Naive thymus-derived CD4-positive, alpha-beta T cell (primary cell): ENCODE data around the gene COL1A1. TPM values are rescaled to one million over a fixed set of nuclear protein-coding genes. Genes with fewer than 3 reads are reported as not detected.

ENCODE experiments used
- ATAC-seq: fragments of 150-1000 bp; cut with Tn5 transposase; 2 replicates; pipeline ENCODE4 v1.10.0; 2021; ENCODE audit warnings: mild to moderate bottlenecking, moderate library complexity
- CTCF ChIA-PET: fragments of 350-600 bp; sonication (Branson Sonifier 250); formaldehyde crosslinking; loops from one replicate; lab custom pipeline; 2021; ENCODE audit warnings: antibody characterized with exemption; lab: Charles Lee
- POLR2A ChIA-PET: fragments of 350-600 bp; sonication (Branson Sonifier 250); formaldehyde crosslinking; loops from one replicate; lab custom pipeline; 2021; ENCODE audit warnings: antibody characterized with exemption, inconsistent platforms; lab: Charles Lee
- DNase-seq, 9 donors: peaks; one replicate each; pipeline versions ENCODE4 v3.0.0 to v3.0.0-alpha.2; 2020 to 2022; ENCODE audit warnings: mixed read lengths in 1 of 9
- H3K27ac ChIP-seq: one replicate; pipeline ENCODE4 v1.7.0; 2013; ENCODE audit warnings: mild to moderate bottlenecking, low read depth, low read length, moderate library complexity
- H3K27me3 ChIP-seq, 2 donors: one replicate each; pipeline ENCODE4 v1.7.0; 2013; ENCODE audit warnings: low read length in 2 of 2, mild to moderate bottlenecking in 2 of 2, moderate library complexity in 2 of 2; ENCODE audit not compliant: control insufficient read depth in 2 of 2, insufficient read depth in 2 of 2
- H3K36me3 ChIP-seq, 3 experiments: 1 replicate in 2 of 3; 2 replicates in 1 of 3; pipeline ENCODE4 v1.7.0; 2013; ENCODE audit warnings: low read length in 3 of 3, mild to moderate bottlenecking in 3 of 3, moderate library complexity in 1 of 3; ENCODE audit not compliant: insufficient read depth in 3 of 3, control insufficient read depth in 2 of 3
- H3K4me1 ChIP-seq, 2 donors: one replicate each; pipeline ENCODE4 v1.7.0; 2013; ENCODE audit warnings: low read length in 2 of 2, mild to moderate bottlenecking in 2 of 2, moderate library complexity in 1 of 2; ENCODE audit not compliant: control insufficient read depth in 2 of 2, insufficient read depth in 2 of 2
- H3K4me3 ChIP-seq: 2 replicates; pipeline ENCODE4 v1.7.0; 2013; ENCODE audit warnings: mild to moderate bottlenecking, low read length
- H3K9me3 ChIP-seq, 3 experiments: 1 replicate in 2 of 3; 2 replicates in 1 of 3; pipeline ENCODE4 v1.7.0; 2013; ENCODE audit warnings: low read length in 3 of 3; ENCODE audit not compliant: control insufficient read depth in 2 of 3
- H3K27ac Mint-ChIP-seq, 9 donors: one replicate each; pipeline ENCODE4 v1.8.0; 2020 to 2022; ENCODE audit warnings: mixed read lengths in 9 of 9, mild to moderate bottlenecking in 8 of 9, moderate library complexity in 5 of 9, inconsistent platforms in 2 of 9
- H3K27me3 Mint-ChIP-seq, 5 donors: one replicate each; pipeline ENCODE4 v1.8.0; 2021 to 2022; ENCODE audit warnings: mixed read lengths in 5 of 5, mild to moderate bottlenecking in 1 of 5
- H3K36me3 Mint-ChIP-seq, 5 donors: one replicate each; pipeline ENCODE4 v1.8.0; 2020 to 2022; ENCODE audit warnings: mixed read lengths in 5 of 5, mild to moderate bottlenecking in 3 of 5, inconsistent platforms in 1 of 5
- H3K4me1 Mint-ChIP-seq, 7 donors: one replicate each; pipeline ENCODE4 v1.8.0; 2020 to 2022; ENCODE audit warnings: mixed read lengths in 7 of 7, mild to moderate bottlenecking in 3 of 7, inconsistent platforms in 1 of 7
- H3K4me3 Mint-ChIP-seq, 10 donors: one replicate each; pipeline ENCODE4 v1.8.0; 2020 to 2022; ENCODE audit warnings: mild to moderate bottlenecking in 10 of 10, mixed read lengths in 10 of 10, moderate library complexity in 6 of 10, inconsistent platforms in 2 of 10
- H3K9me3 Mint-ChIP-seq, 11 donors: one replicate each; pipeline ENCODE4 v1.8.0; 2020 to 2022; ENCODE audit warnings: mixed read lengths in 11 of 11, mild to moderate bottlenecking in 4 of 11, inconsistent platforms in 1 of 11, moderate library complexity in 1 of 11
- intact Hi-C, 2 donors: fragments of 100-400 bp; cut with micrococcal nuclease; formaldehyde crosslinking; loops; one replicate each; pipeline ENCODE4 v1.15.1; 2023
- polyA plus RNA-seq, 2 donors: library from polyadenylated mRNA; unstranded; fragments of 300-500 nt; fragmentation: Illumina TruSeq; gene quantifications; one replicate each; pipeline ENCODE4 v1.2.3, GENCODE V29; 2021
- total RNA-seq, 6 experiments: library from RNA in 5 of 6; stranded (reverse) in 5 of 6; gene quantifications; 1 replicate in 5 of 6; 2 replicates in 1 of 6; pipeline ENCODE4 v1.2.3 and lab custom pipeline; 2021 to 2026

Gene COL1A1
- total and polyA plus RNA-seq, 7 experiments from 2014 or later, result 0.36 to 12.6 (median 1.2) TPM; not detected in 2

DNA sequence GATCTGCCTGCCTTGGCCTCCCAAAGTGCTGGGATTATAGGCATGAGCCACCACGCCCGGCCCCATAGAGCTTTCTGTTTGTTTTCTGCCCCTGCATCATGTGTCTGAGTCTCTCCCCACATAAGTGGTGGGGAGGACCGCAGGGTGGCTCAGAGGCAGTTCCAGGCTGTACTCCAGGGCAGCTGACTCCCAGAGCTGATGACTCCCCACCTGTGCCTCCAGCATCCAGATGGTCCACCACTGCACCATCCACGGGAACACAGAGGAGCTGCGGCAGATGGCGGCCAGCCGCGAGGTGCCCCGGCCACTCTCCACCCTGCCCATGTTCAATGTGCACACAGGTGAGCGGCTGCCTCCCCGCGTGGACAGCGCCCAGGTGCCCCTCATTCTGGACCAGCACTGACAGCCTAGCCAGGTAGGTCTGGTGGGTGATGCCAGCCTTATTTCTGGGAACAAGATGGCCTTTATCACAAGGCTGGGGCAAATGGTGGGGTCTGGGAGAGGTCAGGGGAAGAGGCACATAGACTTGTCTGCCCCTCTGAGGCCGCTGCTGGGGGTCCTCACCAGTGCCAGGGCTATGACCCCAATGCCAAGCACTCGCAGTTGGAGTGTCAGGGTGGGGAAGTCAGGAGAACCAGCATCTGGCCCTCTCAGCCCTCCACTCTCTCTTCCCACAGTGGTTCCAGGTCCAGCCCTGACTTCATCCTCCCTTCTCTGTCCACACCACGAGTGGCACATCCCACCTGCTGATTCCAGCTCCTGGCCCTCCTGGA, 26.2 kb downstream of the COL1A1 start:
- Mint-ChIP-seq H3K36me3 (no peaks in the 10 kb centered on the region), H3K4me1 (peaks cover 7 to 20% (median 15%) of the 10 kb centered on the region in 7 donors), H3K27me3 (no peaks in the 10 kb centered on the region), H3K27ac (no peak overlapping the region), H3K4me3 (no peak overlapping the region), H3K9me3 (peaks cover 0 to 1% (median 0%) of the 10 kb centered on the region in 11 donors)
- intact Hi-C loops, result no loop called here
- no peak for ATAC-seq
- H3K4me1 ChIP-seq, result peaks cover 0 to 4% of the 10 kb centered on the region in 2 donors
- ChIA-PET CTCF (interaction anchor here (0.9 to 2.0 kb wide), 2 partner anchors 10 to 16 kb away, joined by 3 to 7 read pairs; partner anchors contain the start of gene SGCA), POLR2A (no interaction called here)
- no peaks in the 10 kb centered on the region for H3K9me3 ChIP-seq
- no peaks in the 10 kb centered on the region for H3K36me3 ChIP-seq
- no peaks in the 10 kb centered on the region for H3K27me3 ChIP-seq
- H3K27ac ChIP-seq, result no peak overlapping the region
- DNase-seq, result peak in 1 of 9 donors; percentile 5
- H3K4me3 ChIP-seq, result no peak overlapping the region

DNA sequence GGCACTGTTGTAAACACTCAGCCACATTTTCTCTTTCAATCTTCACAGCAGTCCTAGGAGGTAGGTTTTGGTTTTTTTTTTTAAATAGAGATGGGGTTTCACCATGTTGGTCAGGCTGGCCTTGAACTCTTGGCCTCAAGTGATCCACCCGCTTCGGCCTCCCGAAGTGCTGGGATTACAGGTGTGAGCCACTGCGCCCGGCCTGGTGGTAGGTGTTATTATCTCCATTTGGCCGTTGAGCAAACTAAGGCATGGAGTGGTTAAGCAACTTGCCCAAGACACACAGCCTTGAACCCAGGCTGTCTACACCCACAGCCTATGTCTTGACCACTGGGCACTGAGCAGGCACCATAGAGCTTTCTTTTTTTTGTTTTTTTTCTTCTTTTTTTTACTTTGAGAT, 27.0 kb downstream of the COL1A1 start:
- Mint-ChIP-seq H3K4me1 (peaks cover 8 to 23% (median 13%) of the 10 kb centered on the region in 7 donors), H3K36me3 (no peaks in the 10 kb centered on the region), H3K27me3 (no peaks in the 10 kb centered on the region), H3K27ac (no peak overlapping the region), H3K4me3 (no peak overlapping the region), H3K9me3 (peaks cover 0 to under 1% (median 0%) of the 10 kb centered on the region in 11 donors)
- no peak for DNase-seq
- Histone ChIP-seq H3K4me3 (no peak overlapping the region), H3K36me3 (no peaks in the 10 kb centered on the region), H3K27me3 (no peaks in the 10 kb centered on the region), H3K27ac (no peak overlapping the region), H3K9me3 (no peaks in the 10 kb centered on the region), H3K4me1 (peaks cover 0 to 4% of the 10 kb centered on the region in 2 donors)
- POLR2A ChIA-PET, result no interaction called here
- intact Hi-C loops, result no loop called here
- CTCF ChIA-PET, result interaction anchor here (0.9 to 2.0 kb wide), 3 partner anchors 9 to 99 kb away, joined by 3 to 7 read pairs (median 3); partner anchors contain the start of genes SGCA and TMEM92
- ATAC-seq, result no peak

DNA sequence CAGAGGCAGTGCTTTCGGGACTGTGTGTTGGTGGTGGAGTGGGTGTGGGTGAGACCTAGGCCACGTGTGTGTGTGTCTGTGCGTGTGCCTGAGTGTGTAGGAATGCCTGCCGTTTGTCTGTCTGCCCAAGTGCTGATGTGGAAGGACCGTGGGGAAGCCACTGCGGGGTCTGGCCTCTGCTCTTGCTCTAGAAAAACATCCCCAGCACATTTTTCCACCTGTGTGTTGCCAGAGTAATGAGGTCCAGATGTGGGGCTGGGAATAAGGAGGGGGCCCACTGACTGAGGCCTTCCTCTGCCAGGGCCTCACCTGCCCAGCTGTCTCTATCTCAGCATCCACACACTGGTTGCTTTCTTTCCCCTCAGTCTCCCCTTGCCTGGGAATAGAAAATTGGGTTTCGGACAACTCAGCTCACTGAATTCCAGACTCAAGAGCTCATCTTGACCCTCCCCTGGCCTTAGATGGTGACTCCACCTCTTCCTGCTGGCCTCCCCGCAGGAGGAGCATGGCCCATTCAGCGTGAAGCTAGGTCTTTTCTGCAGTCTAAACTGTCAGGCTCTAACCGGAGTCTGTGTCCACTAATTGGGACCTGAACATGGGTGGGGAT, 28.0 kb downstream of the COL1A1 start:
- ChIA-PET CTCF (interaction anchor here (1.3 to 2.0 kb wide), 3 partner anchors 8 to 100 kb away, joined by 3 to 7 read pairs (median 3); partner anchors contain the start of genes SGCA and TMEM92), POLR2A (no interaction called here)
- ATAC-seq (no peak), DNase-seq (peak in 1 of 9 donors; percentile 4)
- H3K27ac Mint-ChIP-seq, result no peak overlapping the region
- intact Hi-C loops, result no loop called here
- Histone ChIP-seq H3K4me1 (peaks cover 6 to 12% of the 10 kb centered on the region in 2 donors), H3K27ac (no peak overlapping the region), H3K9me3 (no peaks in the 10 kb centered on the region), H3K36me3 (no peaks in the 10 kb centered on the region), H3K4me3 (no peak overlapping the region), H3K27me3 (no peaks in the 10 kb centered on the region)
- H3K4me3 Mint-ChIP-seq, result no peak overlapping the region
- H3K9me3 Mint-ChIP-seq, result peaks cover 0 to 3% (median 0%) of the 10 kb centered on the region in 11 donors
- no peaks in the 10 kb centered on the region for H3K27me3 Mint-ChIP-seq
- H3K36me3 Mint-ChIP-seq, result no peaks in the 10 kb centered on the region
- H3K4me1 Mint-ChIP-seq, result peaks cover 16 to 28% (median 18%) of the 10 kb centered on the region in 7 donors

DNA sequence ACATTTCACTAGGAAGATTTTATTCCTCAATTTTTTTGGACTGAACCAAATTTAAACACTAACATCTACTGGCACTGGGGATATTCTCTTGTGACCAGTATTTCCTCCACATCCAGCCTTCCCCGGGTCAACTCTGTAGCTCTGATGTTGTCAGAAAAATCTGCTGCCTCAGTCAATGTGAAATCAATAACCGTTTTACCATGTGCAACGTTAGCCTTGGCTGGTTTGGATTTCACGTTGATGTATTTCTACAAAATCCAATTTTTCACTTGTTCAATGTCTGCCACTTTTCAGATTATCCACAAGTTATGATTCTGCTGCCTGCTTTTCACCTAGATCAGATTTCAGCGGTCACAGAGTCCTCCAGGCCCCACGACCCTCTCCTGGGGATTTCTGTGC, 28.5 kb downstream of the COL1A1 start:
- Mint-ChIP-seq H3K4me3 (no peak overlapping the region), H3K9me3 (peaks cover 0 to 3% (median 0%) of the 10 kb centered on the region in 11 donors), H3K27ac (no peak overlapping the region), H3K27me3 (no peaks in the 10 kb centered on the region), H3K4me1 (peaks cover 12 to 23% (median 14%) of the 10 kb centered on the region in 7 donors), H3K36me3 (no peaks in the 10 kb centered on the region)
- Histone ChIP-seq H3K4me3 (no peak overlapping the region), H3K27me3 (no peaks in the 10 kb centered on the region), H3K4me1 (peaks cover 9 to 10% of the 10 kb centered on the region in 2 donors), H3K27ac (no peak overlapping the region), H3K36me3 (no peaks in the 10 kb centered on the region), H3K9me3 (no peaks in the 10 kb centered on the region)
- ChIA-PET POLR2A (no interaction called here), CTCF (interaction anchor here (1.3 to 2.0 kb wide), 2 partner anchors 7 to 11 kb away, joined by 3 to 7 read pairs; partner anchors contain the start of gene SGCA)
- intact Hi-C loops, result no loop called here
- DNase-seq (no peak), ATAC-seq (no peak)

DNA sequence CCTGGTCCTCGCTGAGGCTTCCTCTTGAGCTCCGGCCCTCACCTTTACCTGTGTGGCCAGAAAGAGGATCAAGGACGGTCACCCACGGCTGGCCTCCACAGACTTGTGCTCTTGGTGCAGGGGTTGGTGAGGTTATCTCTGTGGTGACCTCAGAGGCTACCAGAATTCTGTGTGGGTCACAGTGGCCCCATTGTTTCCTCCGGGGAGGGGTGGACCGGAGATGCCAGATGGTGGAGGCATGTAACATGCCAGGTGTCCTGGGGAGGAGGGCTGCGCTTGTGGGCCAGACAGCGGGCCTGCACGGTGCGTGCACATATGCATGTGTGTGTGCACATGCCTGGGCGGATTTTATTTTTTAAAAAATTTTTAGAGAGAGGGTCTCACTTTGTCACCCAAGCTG, 29.3 kb downstream of the COL1A1 start:
- H3K9me3 Mint-ChIP-seq, result peaks cover 0 to 3% (median 0%) of the 10 kb centered on the region in 11 donors
- intact Hi-C loops, result no loop called here
- H3K4me1 Mint-ChIP-seq, result peaks cover 11 to 15% (median 13%) of the 10 kb centered on the region in 7 donors
- no peak overlapping the region for H3K4me3 ChIP-seq
- ATAC-seq (no peak), DNase-seq (no peak)
- H3K27me3 Mint-ChIP-seq, result no peaks in the 10 kb centered on the region
- H3K27ac Mint-ChIP-seq, result peak overlapping the region in 1 of 9 donors; percentile 9
- CTCF ChIA-PET, result interaction anchor here (1.3 kb wide), 1 partner anchor 10 kb away, joined by 3 read pairs; no protein-coding TSS in a partner anchor
- H3K9me3 ChIP-seq, result no peaks in the 10 kb centered on the region
- H3K27me3 ChIP-seq, result no peaks in the 10 kb centered on the region
- H3K4me3 Mint-ChIP-seq, result no peak overlapping the region
- H3K4me1 ChIP-seq, result peaks cover 9 to 10% of the 10 kb centered on the region in 2 donors
- H3K36me3 ChIP-seq, result no peaks in the 10 kb centered on the region
- no peaks in the 10 kb centered on the region for H3K36me3 Mint-ChIP-seq
- H3K27ac ChIP-seq, result no peak overlapping the region
- POLR2A ChIA-PET, result interaction anchor here (1.0 kb wide), 1 partner anchor 10 kb away, joined by 4 read pairs; no protein-coding TSS in a partner anchor

DNA sequence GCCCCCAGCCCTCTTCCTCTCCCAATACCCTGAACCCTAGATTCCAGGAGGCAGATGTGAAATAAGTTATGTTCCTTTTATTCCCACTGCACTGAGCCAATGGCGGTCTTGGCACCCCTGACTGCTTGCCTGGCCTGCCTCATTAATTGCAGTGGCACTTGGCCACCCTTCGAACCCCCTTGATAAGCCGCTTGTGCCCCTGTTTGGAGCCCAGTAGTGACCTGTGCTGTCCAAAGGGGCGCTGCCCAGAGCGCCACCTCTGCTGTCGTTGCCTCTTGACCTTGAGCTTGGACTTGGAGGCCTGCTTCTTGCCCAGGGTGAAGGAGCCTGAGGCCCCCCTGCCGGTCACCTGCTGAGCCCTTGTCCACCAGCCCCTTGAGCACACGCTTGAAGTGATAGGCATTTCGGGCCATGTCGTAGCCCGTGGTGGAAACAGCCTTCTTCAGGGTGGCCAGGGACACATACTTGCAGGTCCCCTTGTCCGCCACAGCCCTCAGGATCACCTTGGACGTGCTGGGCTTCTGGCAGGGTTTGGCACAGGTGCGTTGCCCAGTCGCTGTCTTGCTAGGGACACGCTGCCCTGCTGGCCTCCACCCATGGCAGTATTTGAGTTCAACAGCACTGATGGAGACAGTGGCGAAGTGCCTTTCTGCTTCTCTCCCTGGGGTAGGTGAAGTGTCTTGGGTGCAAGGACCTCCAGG, 29.9 kb downstream of the COL1A1 start:
- POLR2A ChIA-PET, result interaction anchor here (1.0 kb wide), 1 partner anchor 9 kb away, joined by 4 read pairs; no protein-coding TSS in a partner anchor
- no peaks in the 10 kb centered on the region for H3K36me3 Mint-ChIP-seq
- no peak overlapping the region for H3K27ac Mint-ChIP-seq

More for the DNA sequence above, 29.9 kb downstream of the COL1A1 start:
- no peak for DNase-seq
- ATAC-seq, result no peak
- H3K27ac ChIP-seq, result no peak overlapping the region
- H3K27me3 ChIP-seq, result no peaks in the 10 kb centered on the region
- Mint-ChIP-seq H3K4me3 (no peak overlapping the region), H3K4me1 (peaks cover 11 to 14% (median 12%) of the 10 kb centered on the region in 7 donors), H3K27me3 (no peaks in the 10 kb centered on the region), H3K9me3 (peaks cover 0 to 3% (median 0%) of the 10 kb centered on the region in 11 donors)
- CTCF ChIA-PET, result interaction anchor here (1.0 to 1.2 kb wide), 2 partner anchors 10 to 77 kb away, joined by 3 read pairs; no protein-coding TSS in a partner anchor
- intact Hi-C loops, result no loop called here
- H3K9me3 ChIP-seq, result no peaks in the 10 kb centered on the region
- H3K4me1 ChIP-seq, result peaks cover 9 to 10% of the 10 kb centered on the region in 2 donors
- no peak overlapping the region for H3K4me3 ChIP-seq
- H3K36me3 ChIP-seq, result no peaks in the 10 kb centered on the region
